Gastroesophageal sphincter (tissue), 3 donors: ENCODE results near the gene USP32.

Experiments used
- CTCF ChIP-seq, 4 experiments: fragments of 200-600 bp in 2 of 4; fragments of 450-650 bp in 2 of 4; sonication (generic) in 1 of 4; IDR thresholded peaks; one replicate each; pipeline ENCODE4 v1.5.1; 2017 to 2019; ENCODE audit warnings: antibody characterized with exemption in 4 of 4, mild to moderate bottlenecking in 2 of 4, moderate library complexity in 2 of 4
- POLR2AphosphoS5 ChIP-seq: sonication (generic); formaldehyde crosslinking; IDR thresholded peaks from one replicate; pipeline ENCODE4 v1.6.1; 2017; ENCODE audit warnings: antibody characterized with exemption

- TF ChIP-seq CTCF (IDR thresholded peaks at IDR 0.05): no peak
- no peak for TF ChIP-seq POLR2AphosphoS5
These were observed 221.8 kb downstream of the USP32 start for GRCh38 chr17:60169921-60170817.
